Loucy (cell line): ENCODE data around the gene ALK.

ENCODE experiments used
- EZH2phosphoT487 ChIP-seq: fragments of 200-600 bp; IDR thresholded peaks from 2 replicates; pipeline ENCODE4 v1.6.1; 2018; ENCODE audit warnings: antibody characterized with exemption, mild to moderate bottlenecking, moderate library complexity, borderline replicate concordance
- TF ChIP-seq, protein P1 (sequence below): fragments of 200-600 bp; sonication (generic); conservative IDR thresholded peaks from 2 replicates; pipeline ENCODE4 v1.5.1; 2014; ENCODE audit warnings: mild to moderate bottlenecking, antibody characterized with exemption, low read length

DNA sequence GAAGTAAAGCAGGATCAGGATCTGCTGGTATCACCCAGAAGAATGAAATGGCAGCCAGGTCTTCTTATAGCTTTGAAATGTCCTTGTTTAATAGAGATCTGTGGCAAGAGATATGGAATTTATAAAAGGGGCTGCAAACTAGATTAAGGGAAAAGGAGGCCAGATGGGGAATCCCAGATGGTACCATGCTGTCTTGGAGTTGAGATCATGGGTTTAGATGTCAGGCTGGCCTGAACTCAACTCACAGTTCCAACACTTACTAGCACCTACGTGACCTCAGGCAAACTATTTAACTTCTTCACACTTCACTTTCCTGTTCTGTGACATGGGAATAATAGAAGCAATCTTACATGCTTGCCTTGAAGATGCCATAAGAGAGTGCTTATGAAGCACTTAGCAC, 188.2 kb downstream of the ALK start:
- TF ChIP-seq, protein P1, sequence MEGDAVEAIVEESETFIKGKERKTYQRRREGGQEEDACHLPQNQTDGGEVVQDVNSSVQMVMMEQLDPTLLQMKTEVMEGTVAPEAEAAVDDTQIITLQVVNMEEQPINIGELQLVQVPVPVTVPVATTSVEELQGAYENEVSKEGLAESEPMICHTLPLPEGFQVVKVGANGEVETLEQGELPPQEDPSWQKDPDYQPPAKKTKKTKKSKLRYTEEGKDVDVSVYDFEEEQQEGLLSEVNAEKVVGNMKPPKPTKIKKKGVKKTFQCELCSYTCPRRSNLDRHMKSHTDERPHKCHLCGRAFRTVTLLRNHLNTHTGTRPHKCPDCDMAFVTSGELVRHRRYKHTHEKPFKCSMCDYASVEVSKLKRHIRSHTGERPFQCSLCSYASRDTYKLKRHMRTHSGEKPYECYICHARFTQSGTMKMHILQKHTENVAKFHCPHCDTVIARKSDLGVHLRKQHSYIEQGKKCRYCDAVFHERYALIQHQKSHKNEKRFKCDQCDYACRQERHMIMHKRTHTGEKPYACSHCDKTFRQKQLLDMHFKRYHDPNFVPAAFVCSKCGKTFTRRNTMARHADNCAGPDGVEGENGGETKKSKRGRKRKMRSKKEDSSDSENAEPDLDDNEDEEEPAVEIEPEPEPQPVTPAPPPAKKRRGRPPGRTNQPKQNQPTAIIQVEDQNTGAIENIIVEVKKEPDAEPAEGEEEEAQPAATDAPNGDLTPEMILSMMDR: no peak
- no peak for TF ChIP-seq EZH2phosphoT487
